NK-92 (cell line): Measurements from ENCODE around the gene PAM.
"Not testable (repeated sequence)": the region's sequence is repeated elsewhere in the genome, so short reads cannot be mapped to it uniquely, and the experiment has no call there.

Experiments used
- DNase-seq: peaks from one replicate; lab custom pipeline; 2025; ENCODE audit not compliant: unreplicated experiment; lab: John Stamatoyannopoulos, UW

The PAM gene

DNA sequence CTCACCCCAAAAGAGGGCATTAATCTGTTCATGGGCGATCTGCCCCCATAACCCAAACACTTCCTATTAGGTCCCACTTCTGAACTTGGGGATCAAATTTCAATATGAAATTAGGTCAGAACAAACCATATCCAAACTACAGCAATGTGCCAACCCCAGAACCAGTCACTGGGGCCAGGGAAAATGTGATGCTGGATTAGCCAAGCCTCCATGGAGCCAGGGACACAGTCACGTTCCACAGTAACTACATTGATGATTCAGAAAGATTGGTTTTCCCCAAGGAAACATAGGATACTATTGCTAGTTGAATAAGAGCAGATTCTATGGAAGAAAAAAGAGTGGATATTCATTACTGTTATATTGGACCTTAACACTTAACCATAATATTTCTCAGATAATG is 280.6 kb downstream of the PAM start:
- no peak for DNase-seq

DNA sequence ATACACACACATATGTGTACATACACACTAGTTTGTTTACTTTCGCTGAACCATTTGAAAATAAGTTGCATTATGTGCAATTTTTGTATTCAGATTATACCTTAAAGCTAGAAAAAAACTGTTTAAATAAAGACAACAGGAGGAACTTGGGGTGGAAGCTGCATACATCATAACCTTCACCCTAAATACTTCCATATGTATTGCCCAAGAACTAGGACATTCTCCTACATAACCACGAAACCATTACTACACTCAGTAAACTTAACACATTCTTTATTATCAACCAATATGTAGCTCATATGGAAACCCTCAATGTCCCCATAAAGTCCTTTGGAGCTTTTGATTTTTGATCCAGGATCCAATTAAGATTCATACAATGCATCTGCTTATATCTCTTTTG is 281.5 kb downstream of the PAM start:
- DNase-seq, result no peak

DNA sequence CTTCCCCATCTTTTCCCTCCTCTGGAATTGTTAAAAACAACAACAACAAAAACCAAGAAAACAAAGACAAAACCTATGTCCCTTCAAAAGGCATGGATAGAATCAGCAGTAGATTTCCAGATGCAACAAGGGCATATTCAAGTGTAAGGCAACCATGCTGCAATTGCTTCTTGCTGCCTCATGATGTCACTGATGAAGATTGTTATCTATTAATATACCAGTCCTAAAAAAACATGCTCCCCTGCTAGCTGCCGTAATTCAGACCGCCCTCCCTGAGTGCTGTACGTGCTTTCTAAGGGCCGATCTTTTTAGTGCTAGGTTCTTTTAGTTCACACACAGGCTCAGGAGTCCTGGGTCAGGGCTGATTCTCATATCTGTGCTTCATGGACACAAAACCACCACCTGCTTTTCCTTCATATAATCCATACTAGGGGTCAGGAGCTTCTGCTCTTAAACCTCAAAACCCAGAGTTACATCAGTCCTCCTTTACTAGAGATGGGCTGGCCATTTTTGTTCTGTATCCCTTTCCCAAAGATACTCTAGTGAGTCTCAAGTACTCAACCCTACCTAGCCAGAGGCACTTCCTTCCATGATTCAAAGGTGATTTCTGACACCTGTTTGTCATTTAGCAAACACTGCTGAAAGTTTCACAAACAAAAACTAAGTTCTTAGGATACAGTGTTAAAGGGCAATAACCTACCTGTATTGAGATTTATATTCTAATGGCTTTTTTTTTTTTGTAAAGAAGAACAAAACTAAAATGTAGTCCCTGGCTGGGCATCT is 282.8 kb downstream of the PAM start:
- DNase-seq, result no peak

DNA sequence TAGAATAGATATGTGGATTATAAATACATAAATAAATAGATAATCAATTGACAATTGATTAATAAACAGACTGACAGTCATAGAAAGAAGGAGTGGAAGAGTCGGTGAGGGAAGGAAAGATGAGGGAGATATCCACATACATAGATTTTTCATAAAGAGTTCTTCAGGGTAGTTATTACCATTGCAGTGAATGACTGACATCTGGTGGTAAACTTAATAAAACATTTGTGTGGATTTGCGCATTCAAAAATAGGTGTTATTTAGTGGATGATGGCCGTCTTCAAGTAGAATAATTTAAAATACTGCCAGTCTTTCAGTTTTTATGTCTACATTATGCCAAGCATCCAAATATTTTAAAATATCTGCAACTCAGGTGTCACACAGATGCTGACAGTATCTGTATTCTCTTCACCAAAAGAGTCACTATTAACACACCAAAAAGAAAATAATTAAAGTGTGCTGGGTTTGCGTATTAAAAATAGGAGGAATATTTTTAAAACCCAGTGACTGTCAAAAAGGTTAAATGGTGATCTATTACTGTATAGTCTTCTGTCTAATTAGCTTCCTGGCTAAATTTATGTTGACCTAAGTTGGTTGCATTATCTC is 286.1 kb downstream of the PAM start:
- DNase-seq, result no peak

DNA sequence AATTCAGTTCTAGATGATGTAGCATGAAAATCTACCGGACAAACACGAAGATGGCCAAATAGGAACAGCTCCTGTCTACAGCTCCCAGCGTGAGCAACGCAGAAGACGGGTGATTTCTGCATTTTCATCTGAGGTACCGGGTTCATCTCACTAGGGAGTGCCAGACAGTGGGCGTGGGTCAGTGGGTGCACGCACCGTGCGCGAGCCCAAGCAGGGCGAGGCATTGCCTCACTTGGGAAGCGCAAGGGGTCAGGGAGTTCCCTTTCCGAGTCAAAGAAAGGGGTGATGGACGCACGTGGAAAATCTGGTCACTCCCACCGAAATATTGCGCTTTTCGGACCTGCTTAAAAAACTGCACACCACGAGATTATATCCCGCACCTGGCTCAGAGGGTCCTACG is 291.6 kb downstream of the PAM start:
- DNase-seq, result not testable (repeated sequence)

DNA sequence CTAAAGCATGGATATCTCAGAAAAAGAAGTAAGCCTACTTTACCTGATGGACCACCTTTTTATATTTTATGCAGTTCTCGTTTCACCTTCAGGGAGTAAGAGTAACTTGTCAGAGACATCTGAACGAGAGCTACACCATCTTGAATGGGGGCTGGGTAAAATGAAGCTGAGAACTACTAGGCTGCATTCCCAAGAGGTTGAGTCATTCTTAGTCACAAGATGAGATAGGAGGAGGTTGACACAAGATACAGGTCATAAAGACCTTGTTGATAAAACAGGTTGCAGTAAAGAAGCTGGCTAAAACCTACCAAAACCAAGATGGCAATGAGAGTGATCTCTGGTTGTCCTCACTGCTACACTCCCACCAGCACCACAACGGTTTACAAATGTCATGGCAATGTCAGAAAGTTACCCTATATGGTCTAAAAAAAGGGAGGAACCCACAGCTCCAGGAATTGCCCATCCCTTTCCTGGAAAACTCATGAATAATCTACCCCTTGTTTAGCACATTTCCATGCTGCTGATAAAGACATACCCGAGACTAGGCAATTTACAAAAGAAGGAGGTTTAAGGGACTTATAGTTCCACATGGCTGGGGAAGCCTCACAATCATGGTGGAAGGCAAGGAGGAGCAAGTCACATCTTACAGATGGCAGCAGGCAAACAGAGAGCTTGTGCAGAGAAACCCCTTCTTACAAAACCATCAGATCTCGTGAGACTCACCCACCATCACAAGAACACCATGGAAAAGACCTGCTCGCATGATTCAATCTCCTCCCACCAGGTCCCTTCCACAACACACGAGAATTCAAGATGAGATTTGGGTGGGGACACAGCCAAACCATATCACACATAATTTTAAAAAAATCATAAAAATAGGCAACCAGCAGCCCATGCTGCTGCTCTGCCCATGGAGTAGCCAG is 302.4 kb downstream of the PAM start:
- DNase-seq, result no peak

DNA sequence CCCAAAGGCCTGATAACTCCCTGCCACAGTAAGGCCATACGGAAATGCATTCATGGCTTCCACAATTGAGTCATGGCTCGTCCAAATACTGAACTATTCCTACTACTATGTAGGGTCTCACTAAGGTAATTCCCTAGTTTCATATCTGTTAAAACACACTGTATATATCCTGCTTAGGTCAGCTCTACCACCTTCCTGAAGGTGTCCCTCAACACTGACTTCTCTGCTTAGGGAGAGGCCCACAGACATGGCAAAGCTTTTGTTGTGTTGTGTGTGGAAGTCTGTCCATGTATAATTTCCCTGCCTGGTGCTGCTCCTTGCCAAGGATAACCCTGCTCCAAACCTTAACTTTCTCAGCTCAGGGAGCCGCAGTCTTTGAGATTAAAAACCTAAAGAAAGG is 304.4 kb downstream of the PAM start:
- DNase-seq, result no peak

DNA sequence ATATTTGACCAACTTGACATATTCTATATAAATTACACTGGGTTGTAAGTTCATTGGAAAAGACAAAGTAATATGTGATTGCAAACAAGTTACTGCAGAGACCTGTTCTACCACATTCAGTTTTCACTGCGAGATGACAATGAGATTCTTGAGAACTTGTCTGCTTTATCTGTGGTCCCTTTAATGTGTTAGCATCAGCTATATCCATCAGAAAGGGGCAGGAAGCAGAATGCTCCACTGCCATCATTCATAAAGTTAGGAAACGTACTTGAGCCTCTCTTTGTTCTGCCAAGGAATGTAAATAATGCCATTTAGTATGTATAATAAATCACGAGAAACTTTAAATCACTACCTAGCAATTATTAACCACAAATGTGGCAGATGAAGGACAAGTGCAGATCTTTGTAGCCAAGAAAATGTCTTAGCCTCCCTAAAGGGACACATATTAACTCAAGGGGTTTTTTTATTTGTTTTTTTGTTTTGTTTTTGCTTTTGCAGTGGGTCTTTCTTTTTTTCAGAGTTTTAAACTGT is 305.4 kb downstream of the PAM start:
- no peak for DNase-seq

DNA sequence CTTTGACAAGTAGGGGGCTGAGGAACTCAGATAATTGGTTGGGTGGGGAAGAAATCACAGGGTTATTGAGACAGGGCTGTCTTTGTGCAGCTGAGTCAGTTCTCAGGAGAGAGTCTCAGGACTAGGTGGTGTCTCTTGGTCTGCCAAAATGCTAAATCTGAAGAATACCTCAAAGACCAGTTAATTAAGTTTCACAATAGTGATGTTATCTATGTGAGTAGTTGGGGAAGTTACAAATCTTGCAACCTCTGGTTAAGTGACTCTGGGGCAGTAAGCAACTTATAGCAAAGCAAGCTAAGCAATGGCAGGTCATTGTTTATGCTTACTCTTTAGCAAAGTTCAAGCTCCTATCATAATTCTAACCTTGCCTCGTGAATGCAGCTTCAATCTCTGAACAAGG is 311.2 kb downstream of the PAM start:
- DNase-seq, result no peak

DNA sequence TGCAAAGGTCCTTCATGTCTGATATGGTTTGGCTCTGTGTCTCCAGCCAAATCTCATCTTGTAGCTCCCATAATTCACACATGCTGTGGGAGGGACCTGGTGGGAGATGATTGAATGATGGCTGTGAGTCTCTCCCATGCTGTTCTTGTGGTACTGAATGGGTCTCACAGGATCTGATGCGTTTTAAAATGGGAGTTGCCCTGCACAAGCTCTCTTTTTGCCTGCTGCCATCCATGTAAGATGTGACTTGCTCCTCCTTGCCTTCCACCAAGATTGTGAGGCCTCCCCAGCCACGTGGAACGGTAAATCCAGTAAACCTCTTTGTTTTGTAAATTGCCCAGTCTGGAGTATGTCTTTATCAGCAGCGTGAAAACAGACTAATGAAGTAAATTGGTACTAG is 318.4 kb downstream of the PAM start:
- not testable (repeated sequence) for DNase-seq

DNA sequence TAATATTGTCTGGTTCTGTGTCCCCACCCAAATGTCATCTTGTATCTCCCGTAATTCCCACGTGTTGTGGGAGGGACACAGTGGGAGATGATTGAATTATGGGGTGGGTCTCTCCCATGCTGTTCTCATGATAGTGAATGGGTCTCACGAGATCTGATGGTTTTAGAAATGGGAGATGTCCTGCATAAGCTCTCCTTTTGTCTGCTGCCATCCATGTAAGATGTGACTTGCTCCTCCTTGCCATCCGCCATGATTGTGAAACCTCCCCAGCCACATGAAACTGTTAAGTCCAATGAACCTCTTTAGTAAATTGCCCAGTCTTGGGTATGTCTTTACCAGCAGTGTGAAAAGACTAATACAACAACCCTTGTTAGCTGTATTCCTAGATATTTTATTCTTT is 320.3 kb downstream of the PAM start:
- no peak for DNase-seq
